ENCODE results near the gene DNAJC1. TPM values are rescaled to one million over a fixed set of nuclear protein-coding genes. Genes with fewer than 3 reads are reported as not detected.
A peak's percentile ranks its signal among the peaks of the same experiment; 100 is the strongest.
"Not testable (repeated sequence)": the region's sequence is repeated elsewhere in the genome, so short reads cannot be mapped to it uniquely, and the experiment has no call there.

DNAJC1 gene
- total and polyA plus RNA-seq, 5 donors from 2014 or later: 12.9 to 27.5 (median 22.7) TPM

- not testable (repeated sequence) for H3K27me3 Mint-ChIP-seq; H3K4me1 Mint-ChIP-seq; H3K27ac ChIP-seq (ENCODE audit: insufficient read depth, low read length, poor library complexity, severe bottlenecking); H3K27ac Mint-ChIP-seq; H3K4me1 ChIP-seq (ENCODE audit: control insufficient read depth, insufficient read depth, low read length, poor library complexity, severe bottlenecking); DNase-seq; H3K36me3 ChIP-seq (ENCODE audit: control insufficient read depth, insufficient read depth, low read length); H3K4me3 ChIP-seq (ENCODE audit: low read depth, low read length); ATAC-seq (ENCODE audit: low read depth in 2 of 2); H3K27me3 ChIP-seq (ENCODE audit: control insufficient read depth, insufficient read depth, low read length); H3K4me3 Mint-ChIP-seq
- Mint-ChIP-seq H3K36me3 (peaks cover 35% of the 10 kb centered on the region), H3K9me3 (peaks cover 0 to 33% (median 7%) of the 10 kb centered on the region in 7 donors)
- peaks cover 11% of the 10 kb centered on the region in 2 experiments for H3K9me3 ChIP-seq (ENCODE audit: control insufficient read depth in 2 of 2, low read length in 2 of 2)
Measured at GRCh38 chr10:21869087-21869486, 134.4 kb downstream of the DNAJC1 start.

- Histone ChIP-seq H3K27me3 (ENCODE audit: control insufficient read depth, insufficient read depth, low read length) (no peaks in the 10 kb centered on the region), H3K27ac (ENCODE audit: insufficient read depth, low read length, poor library complexity, severe bottlenecking) (no peak overlapping the region), H3K4me3 (ENCODE audit: low read depth, low read length) (no peak overlapping the region), H3K36me3 (ENCODE audit: control insufficient read depth, insufficient read depth, low read length) (no peaks in the 10 kb centered on the region), H3K4me1 (ENCODE audit: control insufficient read depth, insufficient read depth, low read length, poor library complexity, severe bottlenecking) (no peaks in the 10 kb centered on the region), H3K9me3 (ENCODE audit: control insufficient read depth in 2 of 2, low read length in 2 of 2) (no peaks in the 10 kb centered on the region)
- DNase-seq: no peak
- Mint-ChIP-seq H3K4me1 (peaks cover 0 to 11% (median 3%) of the 10 kb centered on the region in 4 donors), H3K27me3 (no peaks in the 10 kb centered on the region), H3K27ac (peak overlapping the region in 1 of 3 donors; percentile 11), H3K9me3 (no peaks in the 10 kb centered on the region), H3K4me3 (no peak overlapping the region), H3K36me3 (peaks cover 13% of the 10 kb centered on the region)
- ATAC-seq (ENCODE audit: low read depth in 2 of 2): no peak
Measured at GRCh38 chr10:21860718-21861117, 142.8 kb downstream of the DNAJC1 start.

GRCh38 chr10:21858455-21858854, 145.1 kb downstream of the DNAJC1 start:
- DNase-seq (no peak), ATAC-seq (ENCODE audit: low read depth in 2 of 2) (no peak)
- no peak overlapping the region for H3K27ac Mint-ChIP-seq
- H3K9me3 Mint-ChIP-seq: peaks cover 0 to 2% (median 0%) of the 10 kb centered on the region in 7 donors
- no peak overlapping the region for H3K4me3 Mint-ChIP-seq
- H3K4me1 Mint-ChIP-seq: peaks cover 0 to 11% (median 1%) of the 10 kb centered on the region in 4 donors
- Histone ChIP-seq H3K9me3 (ENCODE audit: control insufficient read depth in 2 of 2, low read length in 2 of 2) (no peaks in the 10 kb centered on the region), H3K27me3 (ENCODE audit: control insufficient read depth, insufficient read depth, low read length) (no peaks in the 10 kb centered on the region), H3K4me1 (ENCODE audit: control insufficient read depth, insufficient read depth, low read length, poor library complexity, severe bottlenecking) (no peaks in the 10 kb centered on the region), H3K36me3 (ENCODE audit: control insufficient read depth, insufficient read depth, low read length) (no peaks in the 10 kb centered on the region), H3K27ac (ENCODE audit: insufficient read depth, low read length, poor library complexity, severe bottlenecking) (no peak overlapping the region), H3K4me3 (ENCODE audit: low read depth, low read length) (no peak overlapping the region)
- peaks cover 6% of the 10 kb centered on the region for H3K36me3 Mint-ChIP-seq
- no peaks in the 10 kb centered on the region for H3K27me3 Mint-ChIP-seq

GRCh38 chr10:21849607-21850006, 153.9 kb downstream of the DNAJC1 start:
- Histone ChIP-seq H3K4me1 (ENCODE audit: control insufficient read depth, insufficient read depth, low read length, poor library complexity, severe bottlenecking) (no peaks in the 10 kb centered on the region), H3K4me3 (ENCODE audit: low read depth, low read length) (no peak overlapping the region), H3K27ac (ENCODE audit: insufficient read depth, low read length, poor library complexity, severe bottlenecking) (no peak overlapping the region), H3K36me3 (ENCODE audit: control insufficient read depth, insufficient read depth, low read length) (no peaks in the 10 kb centered on the region), H3K9me3 (ENCODE audit: control insufficient read depth in 2 of 2, low read length in 2 of 2) (peaks cover 15 to 27% of the 10 kb centered on the region in 2 experiments), H3K27me3 (ENCODE audit: control insufficient read depth, insufficient read depth, low read length) (no peaks in the 10 kb centered on the region)
- H3K36me3 Mint-ChIP-seq: peaks cover 37% of the 10 kb centered on the region
- no peaks in the 10 kb centered on the region for H3K27me3 Mint-ChIP-seq
- H3K4me3 Mint-ChIP-seq: no peak overlapping the region
- peaks cover 3 to 47% (median 16%) of the 10 kb centered on the region in 7 donors for H3K9me3 Mint-ChIP-seq
- H3K27ac Mint-ChIP-seq: no peak overlapping the region
- DNase-seq: no peak
- no peak for ATAC-seq (ENCODE audit: low read depth in 2 of 2)
- H3K4me1 Mint-ChIP-seq: peaks cover 0 to 6% (median 0%) of the 10 kb centered on the region in 4 donors

- H3K27ac Mint-ChIP-seq: no peak overlapping the region
- peaks cover 16% of the 10 kb centered on the region for H3K36me3 Mint-ChIP-seq
- peaks cover 0 to 6% (median 0%) of the 10 kb centered on the region in 4 donors for H3K4me1 Mint-ChIP-seq
- Histone ChIP-seq H3K27me3 (ENCODE audit: control insufficient read depth, insufficient read depth, low read length) (no peaks in the 10 kb centered on the region), H3K9me3 (ENCODE audit: control insufficient read depth in 2 of 2, low read length in 2 of 2) (no peaks in the 10 kb centered on the region), H3K4me1 (ENCODE audit: control insufficient read depth, insufficient read depth, low read length, poor library complexity, severe bottlenecking) (no peaks in the 10 kb centered on the region), H3K27ac (ENCODE audit: insufficient read depth, low read length, poor library complexity, severe bottlenecking) (no peak overlapping the region), H3K4me3 (ENCODE audit: low read depth, low read length) (no peak overlapping the region), H3K36me3 (ENCODE audit: control insufficient read depth, insufficient read depth, low read length) (no peaks in the 10 kb centered on the region)
- ATAC-seq (ENCODE audit: low read depth in 2 of 2) (no peak), DNase-seq (no peak)
- H3K27me3 Mint-ChIP-seq: no peaks in the 10 kb centered on the region
- peaks cover 1 to 30% (median 9%) of the 10 kb centered on the region in 7 donors for H3K9me3 Mint-ChIP-seq
- H3K4me3 Mint-ChIP-seq: no peak overlapping the region
Measured at GRCh38 chr10:21843645-21844044, 159.9 kb downstream of the DNAJC1 start.

GRCh38 chr10:21841273-21841672, 162.3 kb downstream of the DNAJC1 start:
- not testable (repeated sequence) for H3K4me3 ChIP-seq (ENCODE audit: low read depth, low read length); H3K4me1 ChIP-seq (ENCODE audit: control insufficient read depth, insufficient read depth, low read length, poor library complexity, severe bottlenecking); H3K4me3 Mint-ChIP-seq; H3K9me3 ChIP-seq (ENCODE audit: control insufficient read depth in 2 of 2, low read length in 2 of 2); H3K27me3 ChIP-seq (ENCODE audit: control insufficient read depth, insufficient read depth, low read length); ATAC-seq (ENCODE audit: low read depth in 2 of 2); H3K4me1 Mint-ChIP-seq; H3K36me3 Mint-ChIP-seq; DNase-seq; H3K27ac ChIP-seq (ENCODE audit: insufficient read depth, low read length, poor library complexity, severe bottlenecking); H3K36me3 ChIP-seq (ENCODE audit: control insufficient read depth, insufficient read depth, low read length); H3K27ac Mint-ChIP-seq; H3K27me3 Mint-ChIP-seq
- H3K9me3 Mint-ChIP-seq: peaks cover 0 to 37% (median 9%) of the 10 kb centered on the region in 7 donors

- not testable (repeated sequence) for H3K27ac ChIP-seq (ENCODE audit: insufficient read depth, low read length, poor library complexity, severe bottlenecking); H3K9me3 ChIP-seq (ENCODE audit: control insufficient read depth in 2 of 2, low read length in 2 of 2); H3K4me1 ChIP-seq (ENCODE audit: control insufficient read depth, insufficient read depth, low read length, poor library complexity, severe bottlenecking); ATAC-seq (ENCODE audit: low read depth in 2 of 2); H3K36me3 ChIP-seq (ENCODE audit: control insufficient read depth, insufficient read depth, low read length); DNase-seq; H3K4me3 ChIP-seq (ENCODE audit: low read depth, low read length); H3K27me3 ChIP-seq (ENCODE audit: control insufficient read depth, insufficient read depth, low read length); H3K4me3 Mint-ChIP-seq; H3K27me3 Mint-ChIP-seq; H3K4me1 Mint-ChIP-seq; H3K27ac Mint-ChIP-seq
- H3K36me3 Mint-ChIP-seq: peaks cover 20% of the 10 kb centered on the region
- peaks cover 0 to 58% (median 17%) of the 10 kb centered on the region in 7 donors for H3K9me3 Mint-ChIP-seq
Measured at GRCh38 chr10:21837487-21837886, 166.0 kb downstream of the DNAJC1 start.

- not testable (repeated sequence) for H3K4me1 Mint-ChIP-seq; H3K4me1 ChIP-seq (ENCODE audit: control insufficient read depth, insufficient read depth, low read length, poor library complexity, severe bottlenecking); H3K27me3 Mint-ChIP-seq; H3K27ac ChIP-seq (ENCODE audit: insufficient read depth, low read length, poor library complexity, severe bottlenecking); H3K4me3 ChIP-seq (ENCODE audit: low read depth, low read length); H3K27ac Mint-ChIP-seq; H3K27me3 ChIP-seq (ENCODE audit: control insufficient read depth, insufficient read depth, low read length); ATAC-seq (ENCODE audit: low read depth in 2 of 2); DNase-seq; H3K4me3 Mint-ChIP-seq; H3K36me3 ChIP-seq (ENCODE audit: control insufficient read depth, insufficient read depth, low read length)
- peaks cover 15 to 24% of the 10 kb centered on the region in 2 experiments for H3K9me3 ChIP-seq (ENCODE audit: control insufficient read depth in 2 of 2, low read length in 2 of 2)
- peaks cover 0 to 61% (median 28%) of the 10 kb centered on the region in 7 donors for H3K9me3 Mint-ChIP-seq
- H3K36me3 Mint-ChIP-seq: peaks cover 39% of the 10 kb centered on the region
Measured at GRCh38 chr10:21834574-21834973, 169.0 kb downstream of the DNAJC1 start.
